HG03342 (cell line): Measurements from ENCODE around the gene ZNF181.

ENCODE experiments used
- ATAC-seq: cut with Tn5 transposase; IDR thresholded peaks from one replicate; pipeline ENCODE4 v1.9.1; 2021; ENCODE audit warnings: mild to moderate bottlenecking, moderate library complexity; ENCODE audit not compliant: unreplicated experiment

ZNF181 gene

GRCh38 chr19:34744896-34745690 lies 11.1 kb downstream of the ZNF181 start:
- no peak for ATAC-seq

DNA sequence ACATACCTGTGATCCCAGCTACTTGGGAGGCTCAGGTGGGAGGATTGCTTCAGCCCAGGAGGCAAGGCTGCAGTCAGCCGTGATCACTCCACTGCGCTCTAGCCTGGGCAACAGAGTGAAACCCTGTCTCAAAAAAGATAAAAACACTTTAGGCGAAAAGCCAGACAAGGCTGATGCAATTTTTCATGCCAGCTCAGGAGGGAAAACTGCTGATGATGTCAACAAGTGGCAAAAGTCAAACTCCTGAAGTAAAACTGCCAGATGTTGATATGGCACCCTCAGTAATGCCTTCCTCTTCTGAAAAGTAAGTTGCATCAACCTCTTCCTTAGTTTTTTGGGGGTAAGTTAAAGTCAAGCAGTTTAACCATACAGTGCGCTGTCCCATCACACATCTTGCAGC lies 23.4 kb downstream of the ZNF181 start:
- no peak for ATAC-seq

GRCh38 chr19:34759218-34759917 lies 25.3 kb downstream of the ZNF181 start:
- no peak for ATAC-seq

- no peak for ATAC-seq
Measured at GRCh38 chr19:34766386-34766785, 32.3 kb downstream of the ZNF181 start.

DNA sequence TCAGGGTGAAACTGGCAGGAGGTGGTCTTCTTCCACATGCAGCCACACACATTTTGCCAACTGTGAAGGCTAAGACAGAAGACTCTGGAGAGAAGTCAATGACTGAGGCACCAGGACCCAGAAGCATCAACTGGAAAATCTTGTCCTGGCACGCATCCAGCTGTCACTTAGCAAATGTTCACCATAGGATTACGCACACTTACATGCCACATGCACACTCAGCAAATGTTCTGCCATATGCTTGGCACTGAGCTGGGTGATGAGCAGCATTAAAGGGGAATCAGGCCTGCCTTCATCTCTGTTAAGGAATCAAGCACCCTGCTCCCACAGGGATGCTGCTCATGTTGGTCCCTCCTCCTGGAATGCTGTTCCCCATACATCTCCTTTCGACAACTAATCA lies 33.9 kb downstream of the ZNF181 start:
- no peak for ATAC-seq

GRCh38 chr19:34772697-34773554 lies 38.9 kb downstream of the ZNF181 start, which contains the start of gene ZNF599:
ZNF599 (minus strand) TSS chr19:34773215; CDS start chr19:34772841, 374 bp downstream.
- peak; percentile 98 for ATAC-seq

GRCh38 chr19:34773555-34773864 lies 39.5 kb downstream of the ZNF181 start:
- ATAC-seq = no peak

DNA sequence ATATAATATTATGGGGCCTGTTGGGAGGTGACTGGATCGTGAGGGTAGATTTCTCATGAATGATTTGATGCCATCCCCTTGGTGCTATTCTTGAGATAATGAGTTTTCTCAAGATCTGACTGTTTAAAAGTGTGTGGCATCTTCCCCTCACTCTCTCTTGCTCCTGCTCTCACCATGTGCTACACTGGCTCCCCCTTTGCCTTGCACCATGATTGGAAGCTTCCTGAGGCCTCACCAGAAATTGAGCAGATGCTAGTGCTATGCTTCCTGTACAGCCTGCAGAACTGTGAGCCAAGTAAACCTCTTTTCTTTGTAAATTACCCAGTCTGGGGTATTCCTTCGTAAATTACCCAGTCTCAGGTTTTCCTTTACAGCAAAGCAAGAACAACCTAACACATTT lies 40.8 kb downstream of the ZNF181 start:
- ATAC-seq = no peak

- no peak for ATAC-seq
Measured at GRCh38 chr19:34778342-34778741, 44.3 kb downstream of the ZNF181 start.

DNA sequence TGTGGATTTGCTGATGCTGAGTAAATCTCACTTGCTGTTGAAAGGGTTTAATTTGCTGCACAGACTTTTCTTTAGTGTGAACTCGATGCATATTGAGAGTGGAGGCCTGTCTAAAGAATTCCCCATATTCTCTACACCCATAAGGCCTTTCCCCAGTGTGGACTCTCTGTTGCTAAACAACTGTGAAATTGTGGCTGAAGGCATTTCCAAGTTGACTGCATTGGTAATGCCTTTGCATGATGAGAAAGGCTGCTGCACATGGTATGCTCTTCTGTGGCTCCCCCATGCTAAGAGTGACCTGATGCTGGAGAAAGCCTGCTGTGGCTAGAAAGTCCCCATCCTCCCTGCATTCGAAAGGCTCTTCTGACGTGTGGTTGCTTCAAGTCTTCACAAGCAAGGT lies 45.6 kb downstream of the ZNF181 start:
- ATAC-seq = no peak

DNA sequence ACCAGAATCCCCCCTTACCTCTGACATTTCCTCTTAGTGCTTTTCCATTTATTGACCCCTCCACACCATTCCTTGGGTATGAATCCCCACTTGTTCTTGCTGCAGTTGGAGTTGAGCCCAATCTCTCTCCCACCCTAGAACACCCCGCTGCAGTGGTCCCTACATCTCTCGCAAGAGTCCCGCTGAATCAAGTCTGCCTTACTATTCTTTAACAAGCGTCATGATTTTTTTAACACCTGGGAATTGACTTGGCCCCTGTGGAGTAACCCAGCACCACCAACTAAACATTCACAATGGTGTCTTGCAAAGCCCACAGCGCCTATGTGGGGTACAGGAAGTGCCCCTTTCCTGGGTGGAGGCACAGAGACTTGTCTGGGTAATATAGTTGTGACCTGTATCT lies 52.2 kb downstream of the ZNF181 start:
- ATAC-seq = no peak

- no peak for ATAC-seq
Measured at GRCh38 chr19:34787059-34787824, 53.2 kb downstream of the ZNF181 start.

GRCh38 chr19:34788074-34788473 lies 54.0 kb downstream of the ZNF181 start:
- no peak for ATAC-seq

DNA sequence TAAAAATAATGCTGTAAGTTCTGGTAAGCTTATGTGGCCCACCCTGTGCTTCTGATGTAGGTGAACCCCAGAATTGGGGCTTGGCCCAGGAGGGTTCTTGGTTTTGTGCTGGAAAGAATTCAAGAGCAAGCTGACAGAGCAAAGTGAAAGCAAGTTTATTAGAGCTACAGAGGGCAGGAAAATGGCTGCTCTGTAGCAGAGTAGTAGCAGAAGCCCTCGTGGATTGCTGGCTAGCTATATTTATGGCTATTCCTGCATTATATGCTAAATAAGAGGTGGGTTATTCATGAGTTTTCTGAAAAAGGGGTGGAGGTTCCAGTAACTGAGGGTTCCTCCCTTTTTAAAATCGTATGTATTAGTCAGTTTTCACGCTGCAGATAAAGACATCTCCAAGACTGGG lies 59.5 kb downstream of the ZNF181 start:
- no peak for ATAC-seq

DNA sequence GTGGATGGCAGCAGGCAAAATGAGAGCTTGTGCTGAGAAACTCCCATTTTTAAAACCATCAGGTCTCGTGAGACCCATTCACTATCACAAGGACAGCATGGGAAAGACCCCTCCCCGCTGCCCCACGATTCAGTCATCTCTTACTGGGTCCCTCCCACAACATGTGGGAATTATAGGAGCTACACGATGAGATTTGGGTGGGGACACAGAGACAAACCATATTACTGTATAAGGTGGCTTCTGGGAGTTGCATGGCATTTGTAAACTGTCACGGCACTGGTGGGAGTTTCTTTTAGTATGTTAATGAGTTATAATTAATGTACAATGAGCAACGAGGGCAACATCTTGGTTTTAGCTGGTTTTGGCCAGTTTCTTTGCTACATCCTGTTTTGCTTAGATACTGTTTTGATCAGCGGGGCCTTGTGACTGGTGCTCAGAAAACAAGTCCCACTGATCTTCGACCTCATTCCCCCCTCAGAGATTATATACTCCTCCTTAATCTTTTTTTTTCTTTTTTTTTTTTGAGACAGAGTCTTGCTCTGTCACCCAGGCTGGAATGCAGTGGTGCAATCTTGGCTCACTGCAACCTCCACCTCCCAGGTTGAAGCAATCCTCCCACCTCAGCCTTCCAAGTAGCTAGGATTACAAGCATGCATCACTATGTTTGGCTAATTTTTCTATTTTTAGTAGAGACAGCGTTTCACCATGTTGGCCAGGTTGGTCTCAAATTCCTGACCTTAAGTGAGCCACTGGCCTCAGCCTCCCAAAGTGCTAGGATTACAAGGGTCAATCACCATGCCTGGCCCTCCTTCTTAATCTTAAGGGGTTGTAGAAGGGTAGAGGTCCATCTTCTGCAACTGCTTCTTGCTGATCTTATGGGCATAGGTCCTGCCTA lies 60.3 kb downstream of the ZNF181 start:
- ATAC-seq = no peak
